Effector memory CD8-positive, alpha-beta T cell (primary cell): ENCODE results near the gene PIK3R6.

Experiments
- ATAC-seq: fragments of 150-1000 bp; cut with Tn5 transposase; replicated peaks from 2 replicates; pipeline ENCODE4 v1.10.0; 2021; ENCODE audit warnings: mild to moderate bottlenecking, moderate library complexity
- DNase-seq, 3 experiments: peaks; one replicate each; pipeline ENCODE4 v3.0.0; 2021
- H3K27ac Mint-ChIP-seq, 2 donors: one replicate each; pipeline ENCODE4 v1.8.0; 2022; ENCODE audit warnings: mild to moderate bottlenecking in 2 of 2, mixed read lengths in 2 of 2, moderate library complexity in 2 of 2
- H3K27me3 Mint-ChIP-seq, 2 donors: one replicate each; pipeline ENCODE4 v1.8.0; 2022; ENCODE audit warnings: mixed read lengths in 2 of 2
- H3K36me3 Mint-ChIP-seq: one replicate; pipeline ENCODE4 v1.8.0; 2022; ENCODE audit warnings: mild to moderate bottlenecking, moderate library complexity, mixed read lengths; ENCODE audit not compliant: insufficient read depth
- H3K4me1 Mint-ChIP-seq, 2 donors: one replicate each; pipeline ENCODE4 v1.8.0; 2022; ENCODE audit warnings: low read depth in 2 of 2, mixed read lengths in 2 of 2
- H3K4me3 Mint-ChIP-seq, 2 donors: one replicate each; pipeline ENCODE4 v1.8.0; 2022; ENCODE audit warnings: mild to moderate bottlenecking in 2 of 2, mixed read lengths in 2 of 2, moderate library complexity in 2 of 2
- H3K9me3 Mint-ChIP-seq, 2 donors: one replicate each; pipeline ENCODE4 v1.8.0; 2022; ENCODE audit warnings: mixed read lengths in 2 of 2

PIK3R6 gene

GRCh38 chr17:8875957-8876356, 8.5 kb upstream of the PIK3R6 start:
- H3K36me3 Mint-ChIP-seq: peaks cover 47% of the 10 kb centered on the region
- H3K27ac Mint-ChIP-seq: peak overlapping the region in 1 of 2 donors; percentile 32
- H3K4me3 Mint-ChIP-seq: no peak overlapping the region
- DNase-seq: no peak
- no peak for ATAC-seq
- H3K4me1 Mint-ChIP-seq: peaks cover 9 to 11% of the 10 kb centered on the region in 2 donors
- no peaks in the 10 kb centered on the region for H3K9me3 Mint-ChIP-seq
- H3K27me3 Mint-ChIP-seq: no peaks in the 10 kb centered on the region

- Mint-ChIP-seq H3K9me3 (no peaks in the 10 kb centered on the region), H3K27me3 (no peaks in the 10 kb centered on the region), H3K4me1 (peaks cover 7 to 11% of the 10 kb centered on the region in 2 donors), H3K27ac (peak overlapping the region in 1 of 2 donors; percentile 32), H3K4me3 (no peak overlapping the region), H3K36me3 (peaks cover 42% of the 10 kb centered on the region)
- ATAC-seq (no peak), DNase-seq (no peak)
Observed at GRCh38 chr17:8875436-8875835, 8.0 kb upstream of the PIK3R6 start.

GRCh38 chr17:8873801-8874715, 6.6 kb upstream of the PIK3R6 start:
- ATAC-seq (no peak), DNase-seq (no peak)
- Mint-ChIP-seq H3K4me1 (peaks cover 13 to 19% of the 10 kb centered on the region in 2 donors), H3K27ac (peak overlapping the region; percentile 49 to 67), H3K27me3 (no peaks in the 10 kb centered on the region), H3K9me3 (no peaks in the 10 kb centered on the region), H3K4me3 (no peak overlapping the region), H3K36me3 (peaks cover 30% of the 10 kb centered on the region)

- DNase-seq (no peak), ATAC-seq (no peak)
- Mint-ChIP-seq H3K27ac (peak overlapping the region; percentile 49 to 67), H3K27me3 (no peaks in the 10 kb centered on the region), H3K36me3 (peaks cover 18% of the 10 kb centered on the region), H3K4me3 (no peak overlapping the region), H3K4me1 (peaks cover 23 to 31% of the 10 kb centered on the region in 2 donors), H3K9me3 (no peaks in the 10 kb centered on the region)
Observed at GRCh38 chr17:8872705-8873435, 5.4 kb upstream of the PIK3R6 start.

GRCh38 chr17:8872036-8872704, 4.7 kb upstream of the PIK3R6 start:
- peak overlapping the region in 1 of 2 donors; percentile 49 for H3K27ac Mint-ChIP-seq
- DNase-seq: no peak
- no peaks in the 10 kb centered on the region for H3K9me3 Mint-ChIP-seq
- peaks cover 15% of the 10 kb centered on the region for H3K36me3 Mint-ChIP-seq
- H3K4me1 Mint-ChIP-seq: peaks cover 30 to 34% of the 10 kb centered on the region in 2 donors
- no peaks in the 10 kb centered on the region for H3K27me3 Mint-ChIP-seq
- no peak for ATAC-seq
- H3K4me3 Mint-ChIP-seq: no peak overlapping the region

GRCh38 chr17:8871081-8871581, 3.7 kb upstream of the PIK3R6 start:
- DNase-seq (no peak), ATAC-seq (no peak)
- Mint-ChIP-seq H3K27ac (no peak overlapping the region), H3K27me3 (no peaks in the 10 kb centered on the region), H3K36me3 (peaks cover 10% of the 10 kb centered on the region), H3K9me3 (no peaks in the 10 kb centered on the region), H3K4me1 (peaks cover 34 to 36% of the 10 kb centered on the region in 2 donors), H3K4me3 (no peak overlapping the region)

GRCh38 chr17:8870406-8871040, 3.0 kb upstream of the PIK3R6 start:
- peaks cover 9% of the 10 kb centered on the region for H3K36me3 Mint-ChIP-seq
- ATAC-seq (no peak), DNase-seq (no peak)
- peak overlapping the region in 1 of 2 donors; percentile 49 for H3K27ac Mint-ChIP-seq
- H3K27me3 Mint-ChIP-seq: no peaks in the 10 kb centered on the region
- H3K9me3 Mint-ChIP-seq: no peaks in the 10 kb centered on the region
- H3K4me3 Mint-ChIP-seq: no peak overlapping the region
- peaks cover 34 to 36% of the 10 kb centered on the region in 2 donors for H3K4me1 Mint-ChIP-seq

GRCh38 chr17:8869114-8869815, 1.8 kb upstream of the PIK3R6 start:
- Mint-ChIP-seq H3K27ac (peak overlapping the region; percentile 18 to 83), H3K9me3 (no peaks in the 10 kb centered on the region)

GRCh38 chr17:8868529-8868951, 1.1 kb upstream of the PIK3R6 start:
- H3K27me3 Mint-ChIP-seq: no peaks in the 10 kb centered on the region
- no peak for DNase-seq
- peak; percentile 67 for ATAC-seq
- H3K36me3 Mint-ChIP-seq: peaks cover 6% of the 10 kb centered on the region
- no peaks in the 10 kb centered on the region for H3K9me3 Mint-ChIP-seq
- H3K27ac Mint-ChIP-seq: peak overlapping the region; percentile 58 to 83
- peak overlapping the region; percentile 78 to 83 for H3K4me3 Mint-ChIP-seq
- peaks cover 26 to 33% of the 10 kb centered on the region in 2 donors for H3K4me1 Mint-ChIP-seq

More at GRCh38 chr17:8869114-8869815, 1.8 kb upstream of the PIK3R6 start:
- DNase-seq (no peak), ATAC-seq (no peak)
- no peaks in the 10 kb centered on the region for H3K27me3 Mint-ChIP-seq
- H3K36me3 Mint-ChIP-seq: peaks cover 9% of the 10 kb centered on the region
- no peak overlapping the region for H3K4me3 Mint-ChIP-seq
- H3K4me1 Mint-ChIP-seq: peaks cover 26 to 36% of the 10 kb centered on the region in 2 donors

GRCh38 chr17:8868092-8868491, 618 bp upstream of the PIK3R6 start:
- Mint-ChIP-seq H3K27me3 (no peaks in the 10 kb centered on the region), H3K4me1 (peaks cover 26 to 30% of the 10 kb centered on the region in 2 donors), H3K27ac (peak overlapping the region; percentile 58 to 83), H3K36me3 (peaks cover 3% of the 10 kb centered on the region), H3K4me3 (peak overlapping the region; percentile 78 to 83), H3K9me3 (no peaks in the 10 kb centered on the region)
- no peak for DNase-seq
- no peak for ATAC-seq

GRCh38 chr17:8865811-8866210, 1.7 kb downstream of the PIK3R6 start:
- ATAC-seq: no peak
- no peaks in the 10 kb centered on the region for H3K9me3 Mint-ChIP-seq
- peaks cover 30 to 33% of the 10 kb centered on the region in 2 donors for H3K4me1 Mint-ChIP-seq
- peaks cover 3% of the 10 kb centered on the region for H3K36me3 Mint-ChIP-seq
- H3K4me3 Mint-ChIP-seq: no peak overlapping the region
- no peaks in the 10 kb centered on the region for H3K27me3 Mint-ChIP-seq
- no peak overlapping the region for H3K27ac Mint-ChIP-seq
- DNase-seq: no peak

GRCh38 chr17:8865385-8865784, 2.1 kb downstream of the PIK3R6 start:
- Mint-ChIP-seq H3K27me3 (no peaks in the 10 kb centered on the region), H3K27ac (no peak overlapping the region), H3K9me3 (no peaks in the 10 kb centered on the region), H3K4me1 (peaks cover 30 to 33% of the 10 kb centered on the region in 2 donors), H3K4me3 (no peak overlapping the region), H3K36me3 (peaks cover 3% of the 10 kb centered on the region)
- ATAC-seq (no peak), DNase-seq (no peak)
